NOMO-1 treated with dmso at 0.1 percent for 144 hours (cell line): ENCODE measurements around the gene CCDC81.
"Not testable (repeated sequence)": the region's sequence is repeated elsewhere in the genome, so short reads cannot be mapped to it uniquely, and the experiment has no call there.

ENCODE experiments used
- DNase-seq: peaks from one replicate; lab custom pipeline; 2025; ENCODE audit not compliant: unreplicated experiment; lab: John Stamatoyannopoulos, UW

The CCDC81 gene

DNA sequence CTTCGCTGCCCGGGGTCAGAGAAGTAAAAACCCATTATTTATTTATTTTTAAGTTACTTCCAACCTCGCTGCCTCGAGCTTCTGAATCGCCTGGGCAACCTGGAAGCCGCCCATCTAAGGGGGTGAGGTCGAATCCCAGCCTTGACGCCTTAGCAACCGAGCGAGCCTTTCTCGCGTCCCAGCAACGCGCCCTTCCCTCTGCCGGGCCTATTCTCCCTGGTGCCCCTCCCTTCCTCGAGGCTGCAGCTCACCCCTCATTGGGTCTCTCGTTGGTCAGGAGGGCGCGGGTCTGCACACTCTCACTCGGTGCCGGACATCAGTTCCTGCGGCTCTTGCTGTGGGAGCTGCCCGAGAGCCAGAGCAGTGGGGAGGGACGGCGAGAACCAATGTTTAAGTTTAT, at the start of gene CCDC81:
CCDC81 (plus strand) TSS at position 302 of the 400 bp plus-strand sequence. CDS start 277 bp downstream, outside the sequence.
- no peak for DNase-seq

DNA sequence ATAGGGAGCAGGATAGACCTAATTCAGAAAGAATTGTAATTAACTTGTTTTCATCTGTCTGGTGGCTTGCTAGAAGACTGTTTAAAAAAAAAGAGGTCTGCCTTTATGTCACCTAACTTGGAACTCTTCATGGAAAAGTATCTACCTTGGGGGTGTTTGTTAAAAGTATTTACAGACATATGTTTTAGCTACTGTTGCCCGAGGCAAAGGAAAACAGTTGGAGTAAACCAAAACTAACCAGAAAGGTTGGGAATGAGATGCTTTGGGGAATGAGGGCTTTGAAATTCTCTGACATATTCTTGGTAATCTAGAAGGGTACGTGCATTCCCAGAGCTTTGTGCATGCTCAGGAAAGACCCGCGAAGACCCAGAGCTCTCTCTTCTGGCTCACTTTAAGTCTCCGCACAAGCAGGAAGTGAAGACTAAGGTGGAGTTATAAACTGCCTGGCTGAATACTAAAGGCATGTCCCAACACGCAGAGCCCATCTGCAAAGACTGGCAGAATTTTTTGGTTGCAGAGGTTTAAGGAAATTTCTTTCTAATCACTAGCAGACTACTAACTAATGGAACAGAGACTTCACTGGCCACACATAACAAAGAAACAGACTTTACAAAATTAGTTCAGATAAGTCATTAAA, 39.4 kb upstream of the CCDC81 start:
- no peak for DNase-seq

DNA sequence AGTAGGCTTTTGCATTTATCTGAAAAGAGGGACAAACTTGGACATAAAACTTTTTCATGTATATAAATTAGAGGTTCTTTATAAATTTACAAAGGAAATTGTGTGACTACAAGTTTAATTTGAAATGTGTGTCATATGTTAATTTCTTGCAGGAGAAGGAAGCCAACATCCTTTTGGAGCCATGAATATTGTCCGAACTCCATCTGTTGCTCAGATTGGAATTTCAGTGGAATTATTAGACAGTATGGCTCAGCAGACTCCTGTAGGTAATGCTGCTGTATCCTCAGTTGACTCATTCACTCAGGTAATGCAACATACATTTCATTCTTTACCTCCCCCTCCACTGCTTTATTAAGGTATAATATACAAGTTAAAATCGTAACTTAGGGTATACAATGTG, 37.5 kb upstream of the CCDC81 start:
- no peak for DNase-seq

- no peak for DNase-seq
Observed at GRCh38 chr11:86341382-86341781, 33.3 kb upstream of the CCDC81 start.

DNA sequence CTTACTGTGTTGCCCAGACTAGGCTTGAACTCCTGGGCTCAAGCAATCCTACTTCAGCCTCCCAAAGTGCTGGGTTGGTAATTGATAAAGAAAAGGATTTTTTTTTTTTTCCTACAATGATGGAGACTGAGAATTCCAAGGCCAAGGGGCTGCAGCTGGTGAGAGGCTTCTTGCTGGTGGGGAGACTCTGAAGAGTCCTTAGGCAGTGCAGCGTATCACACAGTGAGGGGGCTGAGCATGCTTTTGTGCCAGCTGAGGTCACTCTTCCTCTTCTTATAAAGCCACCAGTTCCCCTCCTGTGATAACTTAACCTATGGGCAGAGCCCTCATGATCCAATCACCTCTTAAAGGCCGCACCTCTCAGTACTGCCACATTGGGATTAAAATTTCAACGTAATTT, 28.2 kb upstream of the CCDC81 start:
- no peak for DNase-seq

DNA sequence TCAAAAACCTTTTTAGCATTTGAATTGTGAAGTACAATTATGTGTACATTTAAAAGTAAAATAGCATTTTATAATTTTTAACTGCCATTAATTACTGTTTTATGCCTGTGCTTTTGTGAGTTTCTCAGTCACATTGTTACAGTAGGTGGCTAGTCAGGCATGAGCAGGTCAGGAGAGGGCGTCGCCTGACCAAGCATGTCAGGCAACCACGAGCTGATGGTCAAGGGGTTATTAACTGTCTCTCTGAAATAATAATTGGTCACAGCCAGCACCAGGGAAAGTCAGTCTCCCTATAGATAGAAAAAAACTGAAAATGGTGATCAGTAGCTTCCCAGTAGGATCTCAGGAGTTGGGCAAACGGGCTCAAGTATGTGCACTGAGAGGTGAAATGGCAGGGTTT, 19.4 kb upstream of the CCDC81 start:
- no peak for DNase-seq

GRCh38 chr11:86357412-86357811, 17.3 kb upstream of the CCDC81 start:
- not testable (repeated sequence) for DNase-seq

DNA sequence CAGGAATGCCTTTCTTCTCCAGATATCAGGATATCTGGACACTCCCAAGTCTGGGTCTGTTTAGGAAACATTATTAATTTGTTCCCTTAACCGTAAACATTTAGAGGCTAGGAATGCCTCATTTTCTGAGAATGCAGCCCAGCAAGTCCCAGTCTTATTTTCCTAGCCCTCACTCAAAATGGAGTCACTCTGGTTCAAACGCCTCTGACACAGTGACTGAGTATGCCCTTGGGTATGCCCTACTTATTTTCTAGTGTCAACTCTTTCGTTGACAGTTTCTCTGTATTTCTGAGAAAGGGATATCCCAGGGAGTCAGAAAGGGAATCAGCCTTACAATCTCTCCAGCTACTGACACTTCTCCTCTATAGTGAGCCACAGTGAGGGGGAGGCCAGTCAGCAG, 16.0 kb upstream of the CCDC81 start:
- no peak for DNase-seq

DNA sequence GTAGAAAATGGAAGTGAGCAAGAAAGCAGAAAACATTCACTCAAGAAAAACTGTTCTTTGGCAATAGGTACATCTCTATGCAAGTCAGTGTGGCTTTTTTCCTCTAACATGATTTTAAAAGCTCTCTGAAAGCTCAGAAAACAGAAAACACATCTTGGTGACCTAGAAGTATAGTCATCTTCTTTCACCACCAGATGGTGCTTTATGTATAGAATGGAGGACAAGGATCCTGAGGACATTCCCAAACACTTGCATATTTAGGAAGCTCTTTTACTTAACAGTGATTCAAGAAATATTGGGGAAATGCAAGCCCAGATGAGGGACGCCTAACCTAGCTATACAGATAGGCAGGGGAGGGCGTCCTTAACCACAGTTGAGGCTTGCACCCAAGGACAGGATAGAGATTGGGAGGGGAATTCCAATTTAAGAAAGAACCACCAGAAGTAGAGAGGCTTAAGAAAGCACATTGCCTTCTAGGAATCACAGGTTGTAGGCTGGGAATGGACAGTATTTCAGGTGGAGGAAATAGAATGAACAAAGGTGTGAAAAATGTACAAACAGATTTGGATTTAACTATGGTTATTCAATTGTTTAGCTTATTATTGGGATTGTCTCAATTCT, 13.8 kb upstream of the CCDC81 start:
- no peak for DNase-seq

- DNase-seq = no peak
Observed at GRCh38 chr11:86363424-86363823, 11.3 kb upstream of the CCDC81 start.

- no peak for DNase-seq
Observed at GRCh38 chr11:86365546-86365945, 9.1 kb upstream of the CCDC81 start.

- no peak for DNase-seq
Observed at GRCh38 chr11:86369668-86370067, 5.0 kb upstream of the CCDC81 start.

GRCh38 chr11:86370171-86370570, 4.5 kb upstream of the CCDC81 start:
- DNase-seq = no peak

DNA sequence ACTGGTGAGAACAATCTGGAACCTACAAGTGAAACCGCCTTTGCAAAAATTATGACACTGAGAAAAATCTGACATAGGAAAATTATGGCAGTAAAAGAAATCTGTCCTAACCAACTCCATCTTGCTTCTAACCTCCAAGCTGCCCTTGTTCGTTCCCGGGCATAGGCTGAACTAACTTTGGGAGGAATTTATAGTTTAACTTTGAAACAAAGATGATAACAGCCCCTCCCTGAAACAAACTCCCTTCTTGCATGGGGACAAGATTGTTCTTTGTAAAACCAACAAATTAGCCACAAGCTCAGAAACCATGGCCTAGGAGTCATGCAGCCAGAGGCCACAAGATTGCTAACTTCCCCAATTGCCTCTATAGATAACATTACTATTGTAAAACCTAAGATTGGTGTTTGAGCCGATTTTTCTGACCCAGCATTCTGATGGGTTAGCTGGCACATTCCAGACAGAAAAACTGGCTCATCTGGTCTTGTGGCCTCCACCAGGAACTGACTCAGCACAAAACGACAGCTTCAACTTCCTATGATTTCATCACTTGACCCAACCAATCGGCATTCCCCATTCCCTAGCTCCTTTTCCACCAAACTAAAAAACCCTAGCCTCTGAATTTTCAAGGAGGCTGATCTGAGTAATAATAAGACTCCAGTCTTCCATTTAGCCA, 3.6 kb upstream of the CCDC81 start:
- DNase-seq = no peak

GRCh38 chr11:86372041-86372440, 2.6 kb upstream of the CCDC81 start:
- DNase-seq = no peak

GRCh38 chr11:86372586-86372985, 2.1 kb upstream of the CCDC81 start:
- no peak for DNase-seq

- DNase-seq = no peak
Observed at GRCh38 chr11:86374069-86374468, 618 bp upstream of the CCDC81 start.

- no peak for DNase-seq
Observed at GRCh38 chr11:86377972-86378371, 3.3 kb downstream of the CCDC81 start.

GRCh38 chr11:86380295-86381059, 5.8 kb downstream of the CCDC81 start:
- DNase-seq = no peak

DNA sequence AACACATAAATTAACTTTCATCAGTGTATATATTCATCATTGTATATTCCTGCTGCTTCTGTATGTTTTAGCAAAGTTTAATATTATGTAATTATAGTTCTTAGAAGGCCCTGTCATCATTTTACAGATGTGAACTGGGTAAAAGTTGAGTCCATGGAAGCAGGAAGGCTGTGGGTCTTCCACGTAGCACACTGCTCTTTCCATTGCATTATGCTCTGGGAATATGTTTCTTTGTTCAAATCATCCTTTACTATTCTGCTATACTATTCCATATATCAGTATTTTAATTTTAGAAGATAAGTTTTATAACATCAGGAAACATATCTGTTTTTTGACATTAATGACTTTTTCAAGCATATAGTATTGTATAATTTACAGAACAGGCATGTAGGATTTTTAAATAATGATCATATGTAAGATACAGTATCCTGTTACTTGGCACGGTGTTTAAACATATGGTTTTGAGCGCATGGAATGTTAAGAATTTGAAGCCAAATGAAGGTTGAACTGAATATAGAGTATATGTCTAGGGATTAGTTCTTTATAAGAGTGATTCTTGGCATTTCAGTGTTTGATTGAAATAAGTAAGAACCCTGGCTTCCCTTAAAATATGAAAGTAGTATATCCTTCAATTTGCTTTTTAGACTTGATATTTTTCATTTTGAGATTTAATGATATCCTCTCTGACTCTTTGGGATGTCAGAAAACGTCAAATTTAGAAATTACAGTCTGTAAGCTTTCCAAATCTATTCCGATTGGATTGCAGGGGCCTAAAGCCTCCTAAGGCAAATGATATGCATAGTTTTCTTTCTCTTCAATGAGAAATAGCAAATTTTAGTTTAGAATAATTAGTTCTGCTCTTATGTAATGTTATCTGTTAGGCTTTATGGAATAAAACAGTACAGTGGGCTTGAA, 8.6 kb downstream of the CCDC81 start:
- no peak for DNase-seq

DNA sequence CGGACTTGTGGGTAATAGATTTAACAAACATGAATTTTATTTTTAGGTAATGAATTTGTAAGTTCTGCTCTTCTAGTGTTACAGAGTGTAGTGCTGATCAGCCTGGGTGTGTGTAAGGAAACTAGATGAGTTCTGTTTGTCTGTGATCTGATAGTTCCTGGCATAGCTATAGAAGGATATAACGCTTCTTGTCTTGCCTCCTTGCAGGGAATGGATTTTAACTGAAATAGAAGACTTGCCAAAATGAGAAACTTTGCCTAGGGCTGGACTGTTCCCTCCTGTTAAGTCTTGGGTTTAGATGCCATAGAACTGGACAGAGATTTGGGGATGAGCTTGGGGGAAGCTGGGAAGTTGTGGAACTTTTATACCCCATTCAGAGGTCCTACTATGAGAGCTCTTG, 11.6 kb downstream of the CCDC81 start:
- no peak for DNase-seq
